CD14-positive monocyte (primary cell): ENCODE results near the gene ENKUR. TPM values are rescaled to one million over a fixed set of nuclear protein-coding genes. Genes with fewer than 3 reads are reported as not detected.

Source experiments
- DNase-seq, 3 donors: peaks; one replicate each; pipeline ENCODE4 v3.0.0-alpha.2; 2011 to 2022
- H2AFZ ChIP-seq: 2 replicates; pipeline ENCODE4 v1.6.0; 2012; ENCODE audit warnings: mild to moderate bottlenecking, low read depth, low read length, inconsistent platforms; ENCODE audit not compliant: insufficient read depth, poor library complexity, severe bottlenecking
- H3K27ac ChIP-seq, 2 donors: 1 replicate in 1 of 2; 2 replicates in 1 of 2; pipeline ENCODE4 v1.5.1; 2012 to 2013; ENCODE audit warnings: low read length in 2 of 2, control low read depth in 1 of 2, inconsistent platforms in 1 of 2, low read depth in 1 of 2, mild to moderate bottlenecking in 1 of 2
- H3K27me3 ChIP-seq, 2 donors: one replicate each; pipeline versions ENCODE4 v1.6.0 to v1.6.1; 2011 to 2013; ENCODE audit warnings: low read length in 2 of 2; ENCODE audit not compliant: control insufficient read depth in 2 of 2, insufficient read depth in 2 of 2
- H3K36me3 ChIP-seq, 2 donors: replicated peaks in 1 of 2; 1 replicate in 1 of 2; 2 replicates in 1 of 2; pipeline versions ENCODE4 v1.5.1 to v1.6.1; 2012 to 2013; ENCODE audit warnings: low read length in 2 of 2, control low read depth in 1 of 2, inconsistent platforms in 1 of 2, mild to moderate bottlenecking in 1 of 2; ENCODE audit not compliant: insufficient read depth in 2 of 2, control insufficient read depth in 1 of 2
- H3K4me1 ChIP-seq, 2 donors: 1 replicate in 1 of 2; 2 replicates in 1 of 2; pipeline versions ENCODE4 v1.5.1 to v1.6.1; 2012 to 2013; ENCODE audit warnings: low read length in 2 of 2, control low read depth in 1 of 2, inconsistent platforms in 1 of 2, mild to moderate bottlenecking in 1 of 2, moderate library complexity in 1 of 2; ENCODE audit not compliant: insufficient read depth in 2 of 2, control insufficient read depth in 1 of 2
- H3K4me2 ChIP-seq: replicated peaks from 2 replicates; pipeline ENCODE3; 2012; ENCODE audit warnings: low read length, moderate library complexity, mild to moderate bottlenecking; ENCODE audit not compliant: poor library complexity, severe bottlenecking; ENCODE audit errors: extremely low read depth
- H3K4me3 ChIP-seq, 3 experiments: fragments of 200-600 bp in 1 of 3; sonication (generic) in 1 of 3; replicated peaks in 1 of 3; 1 replicate in 2 of 3; 2 replicates in 1 of 3; pipeline ENCODE4 v1.5.1; 2011 to 2013; ENCODE audit warnings: low read length in 3 of 3, mild to moderate bottlenecking in 3 of 3, control low read depth in 2 of 3, low read depth in 2 of 3, inconsistent platforms in 1 of 3, moderate library complexity in 1 of 3
- H3K79me2 ChIP-seq: 2 replicates; pipeline ENCODE4 v1.6.0; 2012; ENCODE audit warnings: mild to moderate bottlenecking, control low read depth, inconsistent platforms, low read length, moderate library complexity; ENCODE audit not compliant: insufficient read depth
- H3K9ac ChIP-seq: 2 replicates; pipeline ENCODE4 v1.6.0; 2017; ENCODE audit warnings: low read length, mild to moderate bottlenecking; ENCODE audit not compliant: insufficient read depth, poor library complexity, severe bottlenecking
- H3K9me3 ChIP-seq, 2 donors: replicated peaks in 1 of 2; 1 replicate in 1 of 2; 2 replicates in 1 of 2; pipeline versions ENCODE4 v1.5.1 to v1.6.1; 2012 to 2013; ENCODE audit warnings: low read length in 2 of 2, control low read depth in 1 of 2; ENCODE audit not compliant: control insufficient read depth in 1 of 2, insufficient read depth in 1 of 2
- H4K20me1 ChIP-seq: 2 replicates; pipeline ENCODE4 v1.6.0; 2012; ENCODE audit warnings: mild to moderate bottlenecking, low read length, control low read depth, moderate library complexity; ENCODE audit not compliant: insufficient read depth
- H3K27ac Mint-ChIP-seq, 7 donors: one replicate each; pipeline ENCODE4 v1.8.0; 2020; ENCODE audit warnings: mild to moderate bottlenecking in 7 of 7, mixed read lengths in 7 of 7, moderate library complexity in 6 of 7, inconsistent platforms in 2 of 7
- H3K27me3 Mint-ChIP-seq, 3 donors: one replicate each; pipeline ENCODE4 v1.8.0; 2021 to 2022; ENCODE audit warnings: low read depth in 3 of 3, mild to moderate bottlenecking in 3 of 3, mixed read lengths in 3 of 3, moderate library complexity in 3 of 3, inconsistent platforms in 1 of 3
- H3K36me3 Mint-ChIP-seq, 2 donors: one replicate each; pipeline ENCODE4 v1.8.0; 2020; ENCODE audit warnings: mixed read lengths in 2 of 2, inconsistent platforms in 1 of 2, mild to moderate bottlenecking in 1 of 2
- H3K4me1 Mint-ChIP-seq: one replicate; pipeline ENCODE4 v1.8.0; 2020; ENCODE audit warnings: mild to moderate bottlenecking, mixed read lengths
- H3K4me3 Mint-ChIP-seq, 2 donors: one replicate each; pipeline ENCODE4 v1.8.0; 2020; ENCODE audit warnings: mild to moderate bottlenecking in 2 of 2, mixed read lengths in 2 of 2, moderate library complexity in 1 of 2
- H3K9me3 Mint-ChIP-seq, 7 donors: one replicate each; pipeline ENCODE4 v1.8.0; 2020 to 2022; ENCODE audit warnings: mixed read lengths in 7 of 7, mild to moderate bottlenecking in 6 of 7, moderate library complexity in 6 of 7, inconsistent platforms in 2 of 7
- WGBS: methylation state at CpG from one replicate; pipeline ENCODE4 v1.1.5; 2013; ENCODE audit warnings: missing lambda C conversion rate; ENCODE audit not compliant: insufficient coverage; 5-methylcytosine and 5-hydroxymethylcytosine counted together
- intact Hi-C, 2 donors: fragments of 100-400 bp; cut with micrococcal nuclease; formaldehyde crosslinking; loops; one replicate each; pipeline versions ENCODE4 v1.15.0 to v1.15.1; 2023
- polyA plus RNA-seq, 3 donors: library from polyadenylated mRNA; depleted of rRNA in 1 of 3; unstranded in 2 of 3; stranded (reverse) in 1 of 3; fragments of 300-500 nt in 2 of 3; fragments of >200 nt in 1 of 3; fragmentation: Illumina TruSeq in 2 of 3; gene quantifications; 1 replicate in 2 of 3; 2 replicates in 1 of 3; pipeline ENCODE4 v1.2.3, GENCODE V29; 2012 to 2021
- TF ChIP-seq, protein P1 (sequence below): fragments of 200-600 bp; IDR thresholded peaks from one replicate; pipeline ENCODE4 v1.8.0; 2022; ENCODE audit warnings: antibody characterized with exemption, mild to moderate bottlenecking

Gene ENKUR
- polyA plus RNA-seq, 3 donors, result 0.16 TPM; not detected in 2

DNA sequence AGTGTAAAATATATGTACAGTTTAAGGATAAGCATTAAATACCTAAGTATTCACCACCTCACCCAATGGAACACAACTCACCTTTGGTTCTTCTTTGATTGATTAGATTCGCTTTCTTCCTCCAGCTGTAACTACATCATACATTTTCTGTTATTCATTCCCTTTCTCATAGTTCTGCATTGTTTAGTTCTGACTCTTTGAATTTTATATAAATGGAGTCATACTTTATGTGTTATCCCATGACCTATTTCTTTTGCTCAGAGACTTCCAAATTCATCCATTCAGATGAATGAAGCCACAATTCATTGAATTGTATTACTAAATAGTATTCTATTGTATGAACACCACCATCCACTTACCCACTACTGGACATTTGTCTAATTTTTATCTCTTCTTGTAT is 12.8 kb upstream of the ENKUR start:
- no peak overlapping the region for H3K4me3 ChIP-seq
- DNase-seq, result no peak
- H2AFZ ChIP-seq, result no peak overlapping the region
- H3K9me3 Mint-ChIP-seq, result peaks cover 0 to 7% (median 1%) of the 10 kb centered on the region in 7 donors
- H3K27me3 Mint-ChIP-seq, result no peaks in the 10 kb centered on the region
- no peak overlapping the region for H3K27ac ChIP-seq
- H3K36me3 Mint-ChIP-seq, result no peaks in the 10 kb centered on the region
- no peak overlapping the region for H3K27ac Mint-ChIP-seq
- no peaks in the 10 kb centered on the region for H3K79me2 ChIP-seq
- H3K9ac ChIP-seq, result no peak overlapping the region
- H3K9me3 ChIP-seq, result no peaks in the 10 kb centered on the region
- no peaks in the 10 kb centered on the region for H3K27me3 ChIP-seq
- no peaks in the 10 kb centered on the region for H3K4me1 Mint-ChIP-seq
- no peak overlapping the region for H3K4me3 Mint-ChIP-seq
- H4K20me1 ChIP-seq, result no peaks in the 10 kb centered on the region
- no peaks in the 10 kb centered on the region for H3K4me1 ChIP-seq
- intact Hi-C loops, result no loop called here
- TF ChIP-seq, protein P1, sequence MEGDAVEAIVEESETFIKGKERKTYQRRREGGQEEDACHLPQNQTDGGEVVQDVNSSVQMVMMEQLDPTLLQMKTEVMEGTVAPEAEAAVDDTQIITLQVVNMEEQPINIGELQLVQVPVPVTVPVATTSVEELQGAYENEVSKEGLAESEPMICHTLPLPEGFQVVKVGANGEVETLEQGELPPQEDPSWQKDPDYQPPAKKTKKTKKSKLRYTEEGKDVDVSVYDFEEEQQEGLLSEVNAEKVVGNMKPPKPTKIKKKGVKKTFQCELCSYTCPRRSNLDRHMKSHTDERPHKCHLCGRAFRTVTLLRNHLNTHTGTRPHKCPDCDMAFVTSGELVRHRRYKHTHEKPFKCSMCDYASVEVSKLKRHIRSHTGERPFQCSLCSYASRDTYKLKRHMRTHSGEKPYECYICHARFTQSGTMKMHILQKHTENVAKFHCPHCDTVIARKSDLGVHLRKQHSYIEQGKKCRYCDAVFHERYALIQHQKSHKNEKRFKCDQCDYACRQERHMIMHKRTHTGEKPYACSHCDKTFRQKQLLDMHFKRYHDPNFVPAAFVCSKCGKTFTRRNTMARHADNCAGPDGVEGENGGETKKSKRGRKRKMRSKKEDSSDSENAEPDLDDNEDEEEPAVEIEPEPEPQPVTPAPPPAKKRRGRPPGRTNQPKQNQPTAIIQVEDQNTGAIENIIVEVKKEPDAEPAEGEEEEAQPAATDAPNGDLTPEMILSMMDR, result no peak
- no peak overlapping the region for H3K4me2 ChIP-seq
- no peaks in the 10 kb centered on the region for H3K36me3 ChIP-seq
- WGBS, result no CpG with 5 or more reads among the region's 1 CpG

DNA sequence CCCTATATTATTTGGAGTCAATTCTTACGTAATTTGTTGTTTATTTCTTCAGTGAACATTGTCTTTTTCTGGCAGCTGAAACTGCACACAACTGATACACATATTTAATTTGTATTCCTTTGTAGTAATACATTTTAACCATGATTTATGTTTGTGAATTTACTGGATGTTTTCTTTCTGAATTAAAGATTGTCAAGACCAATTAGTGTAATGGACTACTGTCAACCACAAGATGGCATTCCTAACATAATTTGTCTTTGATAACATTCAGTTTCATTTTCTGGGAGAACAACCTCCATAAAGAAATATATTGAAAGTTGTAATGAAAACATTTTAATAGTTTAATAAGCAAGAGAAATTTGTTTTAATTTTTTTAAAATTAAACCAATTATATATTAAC is 10.5 kb upstream of the ENKUR start:
- Histone ChIP-seq H3K27ac (no peak overlapping the region), H3K36me3 (no peaks in the 10 kb centered on the region), H3K79me2 (no peaks in the 10 kb centered on the region), H3K27me3 (no peaks in the 10 kb centered on the region), H4K20me1 (no peaks in the 10 kb centered on the region), H3K4me3 (no peak overlapping the region), H3K9me3 (no peaks in the 10 kb centered on the region), H2AFZ (no peak overlapping the region), H3K9ac (no peak overlapping the region), H3K4me1 (no peaks in the 10 kb centered on the region), H3K4me2 (no peak overlapping the region)
- H3K4me1 Mint-ChIP-seq, result peaks cover 6% of the 10 kb centered on the region
- H3K27me3 Mint-ChIP-seq, result no peaks in the 10 kb centered on the region
- peaks cover 0 to 7% (median 0%) of the 10 kb centered on the region in 7 donors for H3K9me3 Mint-ChIP-seq
- DNase-seq, result no peak
- H3K36me3 Mint-ChIP-seq, result no peaks in the 10 kb centered on the region
- intact Hi-C loops, result no loop called here
- TF ChIP-seq, protein P1, result no peak
- H3K4me3 Mint-ChIP-seq, result no peak overlapping the region
- no CpG with 5 or more reads among the region's 1 CpG for WGBS
- no peak overlapping the region for H3K27ac Mint-ChIP-seq
